Pons (tissue), 1 donor: ENCODE measurements around the gene GJB5.
"Not testable (repeated sequence)": the region's sequence is repeated elsewhere in the genome, so short reads cannot be mapped to it uniquely, and the experiment has no call there.

Source experiments
- DNase-seq: peaks from one replicate; pipeline ENCODE4 v3.0.0-alpha.2; 2016; ENCODE audit warnings: low spot score

The GJB5 gene

GRCh38 chr1:34754964-34755637 lies at the start of gene GJB5:
TSS of gene GJB5 (plus strand) at chr1:34755047. CDS start at chr1:34757331, 2,284 bp downstream.
- DNase-seq, result no peak

GRCh38 chr1:34705077-34705476 lies 49.8 kb upstream of the GJB5 start:
- no peak for DNase-seq

- DNase-seq, result no peak
Measured at GRCh38 chr1:34708106-34708505, 46.7 kb upstream of the GJB5 start.

DNA sequence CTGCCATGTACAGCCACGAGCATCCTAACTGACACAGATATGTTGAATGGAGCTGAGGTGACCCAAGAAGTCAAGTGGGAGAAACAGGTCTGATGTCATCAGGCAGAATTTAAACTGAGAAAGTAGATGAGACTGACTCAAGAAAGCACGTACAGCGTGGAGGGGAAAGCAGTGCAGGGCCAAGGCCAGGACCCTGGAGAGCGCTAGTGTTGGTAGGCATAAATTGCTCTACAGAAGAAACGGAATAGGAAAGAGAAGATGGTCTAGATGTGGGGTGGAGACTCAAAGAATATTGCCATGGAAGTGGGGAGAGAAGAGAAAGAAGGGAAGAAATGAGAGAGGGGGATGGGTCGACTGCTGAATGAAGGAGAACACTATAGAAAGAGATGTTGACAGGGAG lies 45.3 kb upstream of the GJB5 start:
- DNase-seq, result no peak

DNA sequence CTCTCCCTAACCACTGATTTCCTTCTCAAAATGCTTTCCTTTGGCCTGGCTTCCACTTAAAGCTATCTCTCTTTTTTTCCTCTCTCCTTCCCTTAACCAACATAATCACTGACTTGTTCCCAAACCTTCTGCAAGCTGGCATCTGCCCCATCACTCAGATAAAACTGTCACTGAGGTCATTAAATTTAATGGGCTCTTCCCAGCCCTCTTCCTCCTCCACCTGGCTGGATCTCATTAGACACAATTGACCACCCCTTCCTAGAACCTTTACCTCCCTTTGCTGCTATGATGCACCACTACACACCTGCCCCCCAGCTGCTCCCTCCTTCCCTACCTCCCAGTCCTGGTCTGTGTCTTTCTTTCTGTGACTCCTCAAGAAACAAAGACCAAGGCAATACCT lies 44.0 kb upstream of the GJB5 start:
- no peak for DNase-seq

DNA sequence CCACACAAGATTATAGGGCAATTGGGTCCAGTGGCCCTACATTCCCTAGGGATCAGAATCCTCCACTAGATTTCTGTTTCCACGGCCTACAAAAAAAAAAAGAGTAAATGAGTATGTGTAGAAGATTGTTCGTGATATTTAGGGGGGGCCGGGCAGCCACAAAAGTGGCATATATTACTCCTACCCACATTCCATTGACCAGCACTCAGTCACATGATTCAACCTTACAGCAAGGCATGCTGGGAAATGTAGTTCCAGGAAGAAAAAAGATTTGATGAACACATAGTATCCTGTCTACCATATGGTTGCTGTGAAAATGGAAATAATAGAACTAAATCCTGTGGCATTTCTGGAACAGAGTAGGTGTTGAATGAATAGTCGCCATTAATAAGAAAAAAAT lies 43.4 kb upstream of the GJB5 start:
- no peak for DNase-seq

- DNase-seq, result no peak
Measured at GRCh38 chr1:34712007-34712688, 42.7 kb upstream of the GJB5 start.

- DNase-seq, result no peak
Measured at GRCh38 chr1:34713443-34713842, 41.4 kb upstream of the GJB5 start.

- DNase-seq, result no peak
Measured at GRCh38 chr1:34714386-34714785, 40.5 kb upstream of the GJB5 start.

- DNase-seq, result no peak
Measured at GRCh38 chr1:34715139-34715538, 39.7 kb upstream of the GJB5 start.

DNA sequence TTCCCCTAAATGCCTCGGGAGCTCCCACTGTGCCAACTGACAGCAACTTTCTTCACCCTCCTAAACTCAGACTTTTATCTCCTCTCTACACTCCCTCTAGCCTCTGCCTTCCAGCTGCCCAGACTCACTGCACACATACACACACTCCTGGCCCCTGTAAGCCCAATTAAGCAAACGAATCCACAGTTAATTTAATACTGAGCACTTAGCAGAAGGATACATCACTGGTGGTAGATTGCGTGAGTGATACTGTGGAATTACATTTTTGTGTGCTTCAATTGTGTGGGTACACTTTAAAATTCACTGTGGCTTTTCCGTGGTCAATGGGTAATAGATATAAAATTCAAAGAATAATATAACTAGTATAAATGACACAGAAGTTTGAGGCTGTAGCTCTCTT lies 33.6 kb upstream of the GJB5 start:
- DNase-seq, result no peak

DNA sequence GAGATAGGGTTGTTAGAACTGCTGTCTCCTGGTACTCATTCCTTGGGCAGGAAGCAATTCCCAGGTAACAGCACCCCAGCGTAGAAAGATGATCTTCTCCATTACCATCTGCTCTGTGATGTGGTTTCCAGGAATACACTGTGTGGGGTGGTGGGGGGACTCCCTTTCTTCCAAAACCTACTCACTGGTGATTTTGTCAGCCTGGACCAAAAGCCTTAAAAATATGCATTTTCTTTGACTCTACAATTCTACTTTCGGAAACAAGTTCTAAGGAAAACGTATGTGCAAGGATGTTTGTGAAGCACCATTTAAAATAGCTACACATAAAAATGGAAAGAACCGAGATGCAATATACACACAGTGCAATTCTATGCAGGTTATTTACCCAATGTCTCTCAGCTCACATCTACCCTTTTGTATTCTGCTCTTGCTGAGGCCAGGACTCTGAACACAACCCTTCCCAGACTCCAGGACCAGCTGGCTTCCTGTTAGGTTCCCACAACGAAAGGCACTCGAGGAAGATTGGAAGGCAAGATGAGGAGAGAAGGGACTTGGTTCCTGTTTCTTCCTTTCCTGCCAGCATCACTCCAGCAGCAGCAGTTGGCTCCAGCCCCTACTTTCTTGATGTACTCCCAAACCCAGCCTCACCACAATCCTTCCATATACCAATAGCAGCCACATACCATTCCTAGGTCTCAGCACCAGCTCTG lies 33.0 kb upstream of the GJB5 start:
- DNase-seq, result no peak

GRCh38 chr1:34726861-34727260 lies 28.0 kb upstream of the GJB5 start:
- no peak for DNase-seq

DNA sequence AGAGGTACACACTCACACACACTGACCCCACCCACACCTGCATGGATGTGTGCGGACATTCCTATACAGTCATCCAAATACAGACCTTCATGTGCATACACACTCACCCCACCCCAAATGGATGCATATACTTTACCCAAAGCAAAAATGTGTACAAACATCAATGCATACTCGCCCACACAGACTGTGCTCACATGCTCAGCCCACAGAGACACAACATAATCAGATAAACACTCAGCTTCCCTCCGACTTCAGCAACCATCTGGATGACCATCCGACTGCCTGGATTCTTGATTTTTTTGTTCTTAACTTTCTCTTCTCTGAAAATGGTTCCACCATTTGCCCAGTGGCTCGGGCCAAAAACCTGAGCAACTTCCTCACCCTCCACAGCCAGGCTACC lies 24.4 kb upstream of the GJB5 start:
- no peak for DNase-seq

- DNase-seq, result not testable (repeated sequence)
Measured at GRCh38 chr1:34732831-34733230, 22.0 kb upstream of the GJB5 start.

DNA sequence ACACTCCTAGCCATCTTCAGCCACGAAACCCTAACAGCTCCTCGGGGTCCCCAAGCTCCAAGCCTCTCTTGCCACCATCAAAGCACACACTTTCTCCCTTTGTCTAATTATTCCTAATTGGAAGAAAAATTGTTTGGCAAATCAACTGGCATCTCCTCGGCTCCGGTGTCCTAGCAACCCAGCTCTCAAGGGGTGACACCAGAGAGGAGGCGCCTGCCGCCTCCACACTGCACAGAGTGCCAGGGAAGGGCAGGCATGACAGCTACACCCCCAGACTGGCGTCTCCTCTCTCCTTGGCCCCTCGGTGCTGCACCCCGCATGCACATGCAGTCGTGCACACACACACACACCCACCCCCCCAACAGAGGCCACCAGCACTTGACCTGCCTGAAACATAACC lies 18.2 kb upstream of the GJB5 start:
- no peak for DNase-seq

DNA sequence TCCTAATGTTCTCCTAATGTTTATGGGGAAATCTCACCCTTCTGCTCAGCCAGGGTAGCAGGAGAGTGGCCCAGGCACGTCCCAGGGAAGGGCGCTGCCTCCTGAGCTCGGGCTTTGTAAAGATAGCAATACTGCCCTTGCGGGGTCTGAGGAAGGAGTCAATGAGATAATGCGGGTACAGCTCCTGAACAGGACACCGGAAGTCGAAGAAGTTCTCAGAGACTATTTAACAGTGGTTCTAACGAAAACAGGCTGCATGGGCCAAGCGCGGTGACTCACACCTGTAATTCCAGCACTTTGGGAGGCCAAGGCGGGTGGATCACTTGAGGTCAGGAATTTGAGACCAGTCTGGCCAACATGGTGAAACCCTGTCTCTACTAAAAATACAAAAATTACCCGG lies 17.6 kb upstream of the GJB5 start:
- not testable (repeated sequence) for DNase-seq

DNA sequence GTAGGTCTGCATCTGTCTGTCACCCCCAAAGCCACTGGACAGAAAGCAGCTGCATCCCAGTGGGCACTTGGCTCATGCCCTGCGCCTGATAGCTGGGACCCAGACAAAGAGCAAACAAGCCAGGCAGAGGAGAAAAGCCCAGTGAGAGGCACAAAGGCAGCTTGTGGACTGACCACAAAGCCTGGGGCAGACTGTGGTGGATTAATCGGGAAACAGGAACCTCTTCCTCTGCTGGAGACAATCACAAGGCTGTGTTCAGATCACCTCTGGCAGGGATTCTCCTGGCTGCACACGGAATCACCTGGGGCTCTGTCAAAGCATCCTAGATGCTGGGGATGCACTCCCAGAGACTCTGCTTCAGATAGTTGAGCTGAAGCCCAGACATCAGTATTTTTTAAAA lies 15.2 kb upstream of the GJB5 start:
- DNase-seq, result no peak

- DNase-seq, result no peak
Measured at GRCh38 chr1:34740161-34740868, 14.5 kb upstream of the GJB5 start.

DNA sequence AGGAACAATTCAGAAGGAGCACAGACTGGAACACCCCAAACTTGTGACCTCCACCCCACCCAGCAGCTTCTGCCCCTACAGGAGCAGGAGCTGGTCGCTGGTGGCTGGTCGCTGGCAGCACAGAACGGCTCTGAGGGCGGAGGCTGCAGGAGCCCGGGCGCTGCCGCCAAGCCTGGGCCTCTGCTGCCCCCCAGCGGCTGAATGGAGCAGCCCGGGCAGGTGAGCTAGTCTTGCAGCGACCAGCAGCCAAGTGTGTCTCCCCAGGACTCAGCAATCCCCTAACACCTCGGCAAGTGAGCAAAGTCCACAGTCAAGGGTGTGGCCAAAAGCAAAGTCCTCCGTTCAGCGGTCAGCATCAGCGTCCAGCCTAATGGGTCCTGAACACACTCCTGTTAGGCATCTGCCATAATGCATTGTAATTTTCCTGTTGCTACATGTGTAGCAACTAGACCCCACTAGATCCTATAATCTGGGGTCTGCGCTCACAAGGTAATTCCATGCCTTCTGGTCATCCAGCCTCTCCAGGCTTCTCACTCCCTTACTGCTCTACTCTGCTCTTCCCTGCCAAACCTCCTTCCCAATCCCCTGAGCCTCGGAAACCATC lies 12.1 kb upstream of the GJB5 start:
- peak; percentile 29 for DNase-seq

DNA sequence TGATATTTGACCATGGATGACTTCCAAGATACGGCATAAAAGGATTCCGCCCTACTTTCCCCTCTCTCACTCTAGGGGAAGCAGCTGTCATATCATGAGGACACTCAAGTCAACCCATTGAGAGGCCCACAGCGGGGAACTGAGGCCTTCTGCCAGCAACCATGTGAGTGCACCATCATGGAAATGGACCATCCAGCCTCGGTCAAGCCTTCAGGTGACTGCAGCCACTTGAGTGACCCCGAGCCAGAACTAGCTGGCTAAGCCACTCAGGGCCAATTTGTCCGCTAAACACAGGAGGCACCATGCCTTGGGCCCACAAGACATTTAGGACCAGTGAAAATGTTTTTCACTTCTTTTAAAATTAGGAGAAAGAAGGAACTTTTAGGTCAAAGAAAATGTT lies 11.1 kb upstream of the GJB5 start:
- no peak for DNase-seq

DNA sequence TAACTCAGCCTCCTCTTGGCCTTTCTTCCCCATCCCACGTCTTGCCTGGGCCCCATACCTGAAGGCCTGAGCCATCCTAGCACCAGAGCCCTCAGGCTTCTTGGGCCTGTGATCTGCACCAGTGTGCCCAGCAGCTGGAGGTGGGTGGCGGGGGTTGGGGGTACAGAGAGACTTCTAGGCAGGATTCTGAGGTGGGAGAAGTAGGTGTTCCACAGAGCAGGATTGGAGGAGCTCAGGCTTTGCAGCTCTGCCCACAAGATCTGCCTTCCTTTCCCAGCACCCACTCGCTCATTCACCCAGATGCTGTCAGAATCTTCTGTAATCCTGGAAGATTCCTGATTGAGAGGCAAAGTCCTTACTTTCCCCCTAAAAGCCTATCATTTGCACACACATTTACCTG lies 10.0 kb upstream of the GJB5 start:
- no peak for DNase-seq
